Cerebellar nuclear complex (tissue), 1 donor: ENCODE data around the gene TET2.

Experiments used
- DNase-seq, 2 experiments: peaks; one replicate each; lab custom pipeline; 2025; lab: John Stamatoyannopoulos, UW

The TET2 gene

DNA sequence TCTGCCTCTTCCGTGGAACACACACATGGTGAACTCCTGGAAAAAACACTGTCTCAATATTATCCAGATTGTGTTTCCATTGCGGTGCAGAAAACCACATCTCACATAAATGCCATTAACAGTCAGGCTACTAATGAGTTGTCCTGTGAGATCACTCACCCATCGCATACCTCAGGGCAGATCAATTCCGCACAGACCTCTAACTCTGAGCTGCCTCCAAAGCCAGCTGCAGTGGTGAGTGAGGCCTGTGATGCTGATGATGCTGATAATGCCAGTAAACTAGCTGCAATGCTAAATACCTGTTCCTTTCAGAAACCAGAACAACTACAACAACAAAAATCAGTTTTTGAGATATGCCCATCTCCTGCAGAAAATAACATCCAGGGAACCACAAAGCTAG, 87.9 kb downstream of the TET2 start:
- no peak for DNase-seq

DNA sequence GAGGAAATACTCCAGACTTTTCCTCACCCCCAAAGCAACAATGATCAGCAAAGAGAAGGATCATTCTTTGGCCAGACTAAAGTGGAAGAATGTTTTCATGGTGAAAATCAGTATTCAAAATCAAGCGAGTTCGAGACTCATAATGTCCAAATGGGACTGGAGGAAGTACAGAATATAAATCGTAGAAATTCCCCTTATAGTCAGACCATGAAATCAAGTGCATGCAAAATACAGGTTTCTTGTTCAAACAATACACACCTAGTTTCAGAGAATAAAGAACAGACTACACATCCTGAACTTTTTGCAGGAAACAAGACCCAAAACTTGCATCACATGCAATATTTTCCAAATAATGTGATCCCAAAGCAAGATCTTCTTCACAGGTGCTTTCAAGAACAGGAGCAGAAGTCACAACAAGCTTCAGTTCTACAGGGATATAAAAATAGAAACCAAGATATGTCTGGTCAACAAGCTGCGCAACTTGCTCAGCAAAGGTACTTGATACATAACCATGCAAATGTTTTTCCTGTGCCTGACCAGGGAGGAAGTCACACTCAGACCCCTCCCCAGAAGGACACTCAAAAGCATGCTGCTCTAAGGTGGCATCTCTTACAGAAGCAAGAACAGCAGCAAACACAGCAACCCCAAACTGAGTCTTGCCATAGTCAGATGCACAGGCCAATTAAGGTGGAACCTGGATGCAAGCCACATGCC, 89.7 kb downstream of the TET2 start:
- DNase-seq: no peak

DNA sequence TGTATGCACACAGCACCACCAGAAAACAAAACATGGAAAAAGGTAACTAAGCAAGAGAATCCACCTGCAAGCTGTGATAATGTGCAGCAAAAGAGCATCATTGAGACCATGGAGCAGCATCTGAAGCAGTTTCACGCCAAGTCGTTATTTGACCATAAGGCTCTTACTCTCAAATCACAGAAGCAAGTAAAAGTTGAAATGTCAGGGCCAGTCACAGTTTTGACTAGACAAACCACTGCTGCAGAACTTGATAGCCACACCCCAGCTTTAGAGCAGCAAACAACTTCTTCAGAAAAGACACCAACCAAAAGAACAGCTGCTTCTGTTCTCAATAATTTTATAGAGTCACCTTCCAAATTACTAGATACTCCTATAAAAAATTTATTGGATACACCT, 90.2 kb downstream of the TET2 start:
- no peak for DNase-seq

DNA sequence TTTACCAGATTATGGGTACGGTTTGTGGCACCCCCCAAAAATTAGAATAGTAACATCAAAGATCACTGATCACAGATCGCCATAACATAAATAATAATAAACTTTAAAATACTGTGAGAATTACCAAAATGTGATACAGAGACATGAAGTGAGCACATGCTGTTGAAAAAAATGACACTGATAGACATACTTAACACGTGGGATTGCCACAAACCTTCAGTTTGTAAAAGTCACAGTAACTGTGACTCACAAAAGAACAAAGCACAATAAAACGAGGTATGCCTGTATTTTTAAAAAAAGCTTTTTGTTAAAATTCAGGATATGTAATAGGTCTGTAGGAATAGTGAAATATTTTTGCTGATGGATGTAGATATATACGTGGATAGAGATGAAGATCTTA, 93.4 kb downstream of the TET2 start:
- no peak for DNase-seq

- no peak for DNase-seq
These were observed 94.8 kb downstream of the TET2 start for GRCh38 chr4:105241451-105241850.

DNA sequence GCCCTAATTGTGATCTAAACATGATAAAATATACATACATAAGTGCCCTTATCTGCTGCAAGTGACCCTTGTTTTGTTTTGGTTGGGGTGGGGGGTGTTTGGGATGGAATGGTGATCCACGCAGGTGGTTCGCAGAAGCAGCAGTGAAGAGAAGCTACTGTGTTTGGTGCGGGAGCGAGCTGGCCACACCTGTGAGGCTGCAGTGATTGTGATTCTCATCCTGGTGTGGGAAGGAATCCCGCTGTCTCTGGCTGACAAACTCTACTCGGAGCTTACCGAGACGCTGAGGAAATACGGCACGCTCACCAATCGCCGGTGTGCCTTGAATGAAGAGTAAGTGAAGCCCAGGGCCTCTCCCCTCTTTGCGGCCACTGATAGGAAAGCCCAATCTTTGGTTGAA, 96.8 kb downstream of the TET2 start:
- DNase-seq: no peak

GRCh38 chr4:105246712-105247111, 100.0 kb downstream of the TET2 start:
- DNase-seq: no peak

- DNase-seq: no peak
These were observed 101.9 kb downstream of the TET2 start for GRCh38 chr4:105248613-105249012.

- DNase-seq: no peak
These were observed 111.3 kb downstream of the TET2 start for GRCh38 chr4:105257817-105258495.

DNA sequence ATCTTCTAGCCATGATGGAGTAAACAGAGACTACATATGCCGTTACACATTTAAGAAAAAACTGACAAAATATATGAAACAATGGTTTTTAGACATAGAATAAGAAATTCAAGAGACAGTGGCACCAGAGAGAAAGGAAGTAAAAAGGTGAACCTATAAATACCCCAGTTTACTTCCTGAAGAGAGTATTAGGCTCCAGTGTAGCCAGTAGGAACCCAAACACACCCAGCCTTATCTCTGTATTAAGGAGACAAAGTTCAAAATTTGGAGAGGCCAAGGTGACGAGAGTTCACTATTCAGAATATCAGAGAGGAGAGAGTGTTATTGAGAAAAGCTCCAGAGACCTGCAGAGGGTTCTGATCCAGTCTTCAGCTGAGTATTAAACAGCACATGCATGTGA, 119.0 kb downstream of the TET2 start:
- DNase-seq: no peak

DNA sequence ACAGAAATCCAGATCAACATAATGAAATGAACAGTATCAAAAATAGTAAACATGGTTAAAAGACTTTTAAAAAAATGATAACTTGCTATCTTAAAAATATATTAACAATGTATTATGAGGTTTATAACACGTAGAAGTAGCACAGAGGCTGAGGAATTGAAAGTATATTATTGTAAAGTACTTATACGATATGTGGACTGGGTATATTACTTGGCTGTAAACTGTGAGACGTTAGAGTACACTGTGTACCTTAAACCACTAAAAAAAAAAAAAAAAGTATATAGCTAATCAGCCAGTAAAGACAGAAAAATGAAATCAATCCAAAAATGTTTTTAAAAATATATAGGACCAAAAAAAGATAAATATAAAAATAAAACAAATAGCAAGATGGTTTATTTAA, 120.6 kb downstream of the TET2 start:
- no peak for DNase-seq

- no peak for DNase-seq
These were observed 125.3 kb downstream of the TET2 start for GRCh38 chr4:105272002-105272401.

GRCh38 chr4:105273230-105273629, 126.6 kb downstream of the TET2 start:
- DNase-seq: no peak

- DNase-seq: no peak
These were observed 127.4 kb downstream of the TET2 start for GRCh38 chr4:105274090-105274489.

- no peak for DNase-seq
These were observed 127.8 kb downstream of the TET2 start for GRCh38 chr4:105274504-105274903.

DNA sequence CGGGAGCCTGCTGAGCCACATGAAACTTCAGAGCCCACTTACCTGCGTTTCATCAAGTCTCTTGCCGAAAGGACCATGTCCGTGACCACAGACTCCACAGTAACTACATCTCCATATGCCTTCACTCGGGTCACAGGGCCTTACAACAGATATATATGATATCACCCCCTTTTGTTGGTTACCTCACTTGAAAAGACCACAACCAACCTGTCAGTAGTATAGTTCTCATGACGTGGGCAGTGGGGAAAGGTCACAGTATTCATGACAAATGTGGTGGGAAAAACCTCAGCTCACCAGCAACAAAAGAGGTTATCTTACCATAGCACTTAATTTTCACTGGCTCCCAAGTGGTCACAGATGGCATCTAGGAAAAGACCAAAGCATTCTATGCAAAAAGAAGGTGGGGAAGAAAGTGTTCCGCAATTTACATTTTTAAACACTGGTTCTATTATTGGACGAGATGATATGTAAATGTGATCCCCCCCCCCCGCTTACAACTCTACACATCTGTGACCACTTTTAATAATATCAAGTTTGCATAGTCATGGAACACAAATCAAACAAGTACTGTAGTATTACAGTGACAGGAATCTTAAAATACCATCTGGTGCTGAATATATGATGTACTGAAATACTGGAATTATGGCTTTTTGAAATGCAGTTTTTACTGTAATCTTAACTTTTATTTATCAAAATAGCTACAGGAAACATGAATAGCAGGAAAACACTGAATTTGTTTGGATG, 129.9 kb downstream of the TET2 start:
- no peak for DNase-seq

- DNase-seq: no peak
These were observed 131.0 kb downstream of the TET2 start for GRCh38 chr4:105277702-105278101.

DNA sequence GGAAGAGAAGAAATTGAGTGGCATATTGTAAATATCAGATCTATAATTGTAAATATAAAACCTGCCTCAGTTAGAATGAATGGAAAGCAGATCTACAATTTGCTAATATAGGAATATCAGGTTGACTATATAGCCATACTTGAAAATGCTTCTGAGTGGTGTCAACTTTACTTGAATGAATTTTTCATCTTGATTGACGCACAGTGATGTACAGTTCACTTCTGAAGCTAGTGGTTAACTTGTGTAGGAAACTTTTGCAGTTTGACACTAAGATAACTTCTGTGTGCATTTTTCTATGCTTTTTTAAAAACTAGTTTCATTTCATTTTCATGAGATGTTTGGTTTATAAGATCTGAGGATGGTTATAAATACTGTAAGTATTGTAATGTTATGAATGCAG, 132.6 kb downstream of the TET2 start:
- DNase-seq: no peak

DNA sequence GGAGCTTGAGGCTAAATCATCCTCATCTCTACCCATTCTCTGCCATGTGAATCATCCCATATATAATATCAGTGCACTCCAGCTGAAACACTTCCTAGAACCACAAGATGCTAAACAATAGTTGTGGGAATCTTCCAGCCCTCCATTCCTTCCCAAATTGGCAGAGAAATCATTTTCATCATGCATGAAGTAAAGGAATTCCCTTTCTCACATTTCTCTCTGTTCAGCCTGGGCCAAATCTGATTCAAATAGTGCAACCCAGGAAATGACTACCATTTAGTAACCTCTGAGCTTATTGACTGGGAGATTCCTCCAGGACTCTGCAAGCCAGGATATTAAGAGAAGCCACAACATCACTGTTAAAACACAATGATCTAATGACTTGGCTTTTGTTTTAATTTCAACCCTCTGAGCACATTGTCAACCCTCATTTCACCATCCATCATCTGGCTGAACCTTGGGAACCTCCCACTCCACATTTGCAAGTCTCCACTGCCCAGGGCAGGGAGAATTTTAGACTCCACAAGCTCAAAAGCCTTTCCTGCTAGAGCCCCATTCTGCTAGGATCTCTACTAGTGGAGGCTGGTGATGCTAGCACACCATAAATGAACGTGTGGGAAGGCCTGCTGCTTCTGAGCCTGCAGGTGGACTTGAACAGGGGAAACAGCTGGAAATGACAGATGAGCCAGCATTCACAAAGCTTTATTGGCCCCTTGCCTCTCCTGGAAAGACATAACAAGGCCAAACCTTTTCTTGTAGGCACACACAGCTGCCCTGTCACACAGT, 133.9 kb downstream of the TET2 start:
- no peak for DNase-seq

DNA sequence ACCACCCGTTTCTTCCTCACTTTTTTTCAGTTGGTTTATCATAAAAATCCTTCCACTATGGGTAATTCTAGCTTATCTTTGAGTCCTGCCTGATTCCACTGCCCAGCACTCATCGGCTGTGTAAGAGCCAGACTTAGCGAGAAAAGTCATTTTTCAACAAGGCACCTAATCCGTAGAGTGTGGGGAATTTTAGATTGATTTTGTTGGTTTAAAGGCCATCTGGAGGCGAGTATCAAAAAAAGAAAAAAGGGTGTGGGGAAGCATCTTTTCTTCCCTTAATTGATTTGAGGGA, 134.4 kb downstream of the TET2 start:
- DNase-seq: no peak

- DNase-seq: no peak
These were observed 135.8 kb downstream of the TET2 start for GRCh38 chr4:105282489-105282888.

GRCh38 chr4:105283501-105283900, 136.8 kb downstream of the TET2 start:
- no peak for DNase-seq

DNA sequence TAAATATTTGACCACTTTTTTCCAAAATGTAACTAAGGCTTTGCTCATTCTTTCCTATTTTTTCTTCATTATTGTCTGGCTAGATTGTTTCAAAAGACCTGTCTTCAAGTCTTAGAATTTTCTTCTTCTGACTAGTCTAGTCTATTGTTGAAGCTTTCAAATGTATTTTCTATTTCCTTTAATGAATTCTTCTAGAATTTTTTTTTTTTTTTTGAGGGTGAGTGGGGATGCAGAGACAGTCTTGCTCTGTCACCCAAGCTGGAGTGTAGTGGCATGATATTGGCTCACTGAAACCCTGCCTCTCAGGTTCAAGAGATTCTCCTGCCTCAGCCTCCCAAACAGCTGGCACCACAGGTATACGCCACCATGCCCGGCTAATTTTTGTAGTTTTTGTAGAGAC, 141.4 kb downstream of the TET2 start:
- DNase-seq: no peak
